Activated CD4-positive, alpha-beta memory T cell treated with anti-CD3 and anti-CD28 coated beads, Interleukin-2, amount 10 ng/mL, durations not matched to agents 7 days and 5 days (primary cell): ENCODE data around the gene FOXJ2. TPM values are rescaled to one million over a fixed set of nuclear protein-coding genes. Genes with fewer than 3 reads are reported as not detected.
"Not testable (repeated sequence)": the region's sequence is repeated elsewhere in the genome, so short reads cannot be mapped to it uniquely, and the experiment has no call there.

Experiments
- CTCF ChIA-PET: fragments of 350-600 bp; sonication (Branson Sonifier 250); formaldehyde crosslinking; loops from one replicate; lab custom pipeline; 2021; ENCODE audit warnings: antibody characterized with exemption, inconsistent platforms; lab: Charles Lee
- POLR2A ChIA-PET: fragments of 350-600 bp; sonication (Branson Sonifier 250); formaldehyde crosslinking; loops from one replicate; lab custom pipeline; 2021; ENCODE audit warnings: antibody characterized with exemption; lab: Charles Lee
- DNase-seq: peaks from one replicate; pipeline ENCODE4 v3.0.0-alpha.2; 2020
- H3K27ac Mint-ChIP-seq: one replicate; pipeline ENCODE4 v1.8.0; 2021; ENCODE audit warnings: mild to moderate bottlenecking, mixed read lengths
- H3K27me3 Mint-ChIP-seq: one replicate; pipeline ENCODE4 v1.8.0; 2021; ENCODE audit warnings: mixed read lengths
- H3K36me3 Mint-ChIP-seq: one replicate; pipeline ENCODE4 v1.8.0; 2021; ENCODE audit warnings: low read depth, mixed read lengths
- H3K4me1 Mint-ChIP-seq: one replicate; pipeline ENCODE4 v1.8.0; 2021; ENCODE audit warnings: mixed read lengths
- H3K4me3 Mint-ChIP-seq: one replicate; pipeline ENCODE4 v1.8.0; 2021; ENCODE audit warnings: mild to moderate bottlenecking, mixed read lengths
- H3K9me3 Mint-ChIP-seq: one replicate; pipeline ENCODE4 v1.8.0; 2021; ENCODE audit warnings: mixed read lengths
- total RNA-seq, 2 experiments: library from RNA; stranded (reverse); gene quantifications; one replicate each; pipeline ENCODE4 v1.2.3, GENCODE V29; 2021

The FOXJ2 gene
- total RNA-seq, 2 experiments from 2014 or later, result 19.6 to 20.4 TPM

DNA sequence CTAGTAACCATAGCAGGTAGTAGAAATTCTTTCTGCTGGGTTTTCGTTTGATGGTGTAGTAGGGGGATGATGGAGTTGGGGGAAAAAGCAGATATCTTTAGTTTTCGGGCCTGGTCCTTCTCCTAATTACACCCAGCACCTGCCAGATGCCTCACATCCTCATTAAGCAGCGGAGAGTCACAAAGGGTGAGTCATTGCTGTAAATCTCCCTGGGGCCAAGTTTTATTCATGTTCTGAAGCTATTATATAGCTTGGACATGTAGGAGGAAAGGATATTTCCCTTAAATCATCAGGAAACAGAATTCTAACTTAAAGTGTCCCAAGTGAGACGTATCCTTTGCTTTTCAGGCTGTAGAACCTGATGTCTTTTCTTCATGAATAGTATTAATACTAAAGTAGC, 44.7 kb downstream of the FOXJ2 start:
- Mint-ChIP-seq H3K9me3 (no peaks in the 10 kb centered on the region), H3K27me3 (no peaks in the 10 kb centered on the region), H3K4me1 (peaks cover 35% of the 10 kb centered on the region), H3K27ac (no peak overlapping the region), H3K4me3 (no peak overlapping the region), H3K36me3 (peaks cover under 1% of the 10 kb centered on the region)
- CTCF ChIA-PET, result interaction anchor here (1.6 to 3.2 kb wide), 9 partner anchors 10 to 144 kb away, joined by 5 to 105 read pairs (median 15); partner anchors contain the start of gene C3AR1
- no peak for DNase-seq
- POLR2A ChIA-PET, result interaction anchor here (1.1 to 2.7 kb wide), 7 partner anchors 11 to 144 kb away, joined by 4 to 11 read pairs (median 5); partner anchors contain the start of genes C3AR1 and SLC2A3

- DNase-seq, result peak; percentile 65
- no peaks in the 10 kb centered on the region for H3K9me3 Mint-ChIP-seq
- peaks cover 41% of the 10 kb centered on the region for H3K4me1 Mint-ChIP-seq
- ChIA-PET CTCF (interaction anchor here (0.6 to 3.2 kb wide), 24 partner anchors 9 to 271 kb away, joined by 3 to 105 read pairs (median 5); partner anchors contain the start of gene C3AR1), POLR2A (interaction anchor here (1.0 to 2.7 kb wide), 8 partner anchors 10 to 145 kb away, joined by 3 to 11 read pairs (median 5); partner anchors contain the start of gene C3AR1)
- no peak overlapping the region for H3K27ac Mint-ChIP-seq
- H3K4me3 Mint-ChIP-seq, result no peak overlapping the region
- peaks cover 7% of the 10 kb centered on the region for H3K36me3 Mint-ChIP-seq
- H3K27me3 Mint-ChIP-seq, result no peaks in the 10 kb centered on the region
These were observed 45.9 kb downstream of the FOXJ2 start for GRCh38 chr12:8078398-8078797.

- H3K9me3 Mint-ChIP-seq, result no peaks in the 10 kb centered on the region
- POLR2A ChIA-PET, result interaction anchor here (1.0 to 2.7 kb wide), 6 partner anchors 11 to 146 kb away, joined by 3 to 11 read pairs (median 6); partner anchors contain the start of gene C3AR1
- H3K4me3 Mint-ChIP-seq, result no peak overlapping the region
- peaks cover 46% of the 10 kb centered on the region for H3K4me1 Mint-ChIP-seq
- CTCF ChIA-PET, result interaction anchor here (0.9 to 3.2 kb wide), 17 partner anchors 8 to 271 kb away, joined by 3 to 105 read pairs (median 9); partner anchors contain the start of gene C3AR1
- no peak overlapping the region for H3K27ac Mint-ChIP-seq
- no peak for DNase-seq
- H3K27me3 Mint-ChIP-seq, result no peaks in the 10 kb centered on the region
- peaks cover 8% of the 10 kb centered on the region for H3K36me3 Mint-ChIP-seq
These were observed 46.4 kb downstream of the FOXJ2 start for GRCh38 chr12:8078916-8079315.

GRCh38 chr12:8080120-8080519, 47.6 kb downstream of the FOXJ2 start:
- CTCF ChIA-PET, result interaction anchor here (1.2 kb wide), 1 partner anchor 33 kb away, joined by 3 read pairs; no protein-coding TSS in a partner anchor
- no peaks in the 10 kb centered on the region for H3K9me3 Mint-ChIP-seq
- H3K27ac Mint-ChIP-seq, result peak overlapping the region; percentile 8
- peaks cover 17% of the 10 kb centered on the region for H3K36me3 Mint-ChIP-seq
- POLR2A ChIA-PET, result interaction anchor here (1.3 to 3.3 kb wide), 3 partner anchors 9 to 146 kb away, joined by 3 to 15 read pairs (median 8); no protein-coding TSS in a partner anchor
- H3K27me3 Mint-ChIP-seq, result no peaks in the 10 kb centered on the region
- DNase-seq, result no peak
- H3K4me1 Mint-ChIP-seq, result peaks cover 55% of the 10 kb centered on the region
- H3K4me3 Mint-ChIP-seq, result no peak overlapping the region

- POLR2A ChIA-PET, result interaction anchor here (1.2 to 3.3 kb wide), 5 partner anchors 11 to 91 kb away, joined by 3 to 20 read pairs (median 8); partner anchors contain the start of gene C3AR1
- peaks cover 65% of the 10 kb centered on the region for H3K4me1 Mint-ChIP-seq
- H3K27ac Mint-ChIP-seq, result peak overlapping the region; percentile 90
- H3K36me3 Mint-ChIP-seq, result peaks cover 21% of the 10 kb centered on the region
- no peaks in the 10 kb centered on the region for H3K9me3 Mint-ChIP-seq
- no peaks in the 10 kb centered on the region for H3K27me3 Mint-ChIP-seq
- peak; percentile 49 for DNase-seq
- peak overlapping the region; percentile 98 for H3K4me3 Mint-ChIP-seq
- CTCF ChIA-PET, result interaction anchor here (1.2 to 1.7 kb wide), 2 partner anchors 34 to 38 kb away, joined by 3 to 6 read pairs; no protein-coding TSS in a partner anchor
These were observed 48.9 kb downstream of the FOXJ2 start for GRCh38 chr12:8081251-8081920.

DNA sequence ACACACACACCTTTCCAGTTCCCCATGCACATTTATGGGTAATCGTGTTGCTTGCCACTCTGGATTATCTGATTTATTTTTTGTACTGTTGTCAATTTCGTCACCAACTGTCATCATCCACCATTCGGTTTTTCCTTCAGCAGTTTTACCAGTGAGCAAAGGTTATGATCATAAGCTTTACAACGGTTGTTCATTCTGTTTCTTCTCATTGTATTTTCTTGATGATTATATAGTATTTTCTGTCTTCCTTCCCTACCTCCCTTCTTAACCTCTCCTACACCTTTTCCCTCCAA, 50.2 kb downstream of the FOXJ2 start:
- Mint-ChIP-seq H3K27ac (peak overlapping the region; percentile 90), H3K4me3 (peak overlapping the region; percentile 98), H3K36me3 (peaks cover 25% of the 10 kb centered on the region), H3K27me3 (no peaks in the 10 kb centered on the region), H3K4me1 (peaks cover 71% of the 10 kb centered on the region), H3K9me3 (no peaks in the 10 kb centered on the region)
- no peak for DNase-seq
- ChIA-PET CTCF (interaction anchor here (0.7 to 1.3 kb wide), 2 partner anchors 149 kb away, joined by 3 read pairs; no protein-coding TSS in a partner anchor), POLR2A (interaction anchor here (0.8 to 3.3 kb wide), 7 partner anchors 16 to 147 kb away, joined by 3 to 20 read pairs (median 4); partner anchors contain the start of genes C3AR1, FOXJ2 and SLC2A3)

DNA sequence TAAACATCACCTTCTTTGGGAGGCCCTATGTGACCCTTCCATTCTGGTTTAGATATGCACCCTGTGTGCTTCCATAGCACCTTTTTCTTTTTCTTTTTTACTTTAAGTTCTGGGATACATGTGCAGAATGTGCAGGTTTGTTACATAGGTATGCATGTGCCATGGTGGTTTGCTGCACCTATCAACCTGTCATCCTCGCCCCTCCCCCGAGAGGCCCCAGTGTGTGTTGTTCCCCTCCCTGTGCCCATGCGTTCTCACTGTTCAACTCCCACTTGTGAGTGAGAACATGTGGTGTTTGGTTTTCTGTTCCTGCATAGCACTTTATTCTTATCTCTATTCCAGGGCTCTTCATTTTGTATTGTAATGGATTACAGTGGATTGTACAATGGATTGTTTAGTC, 51.8 kb downstream of the FOXJ2 start:
- H3K9me3 Mint-ChIP-seq, DNase-seq, POLR2A ChIA-PET, H3K27me3 Mint-ChIP-seq: not testable (repeated sequence)
- peak overlapping the region; percentile 98 for H3K4me3 Mint-ChIP-seq
- H3K4me1 Mint-ChIP-seq, result peaks cover 74% of the 10 kb centered on the region
- CTCF ChIA-PET, result interaction anchor here (1.0 kb wide), 1 partner anchor 93 kb away, joined by 4 read pairs; no protein-coding TSS in a partner anchor
- H3K36me3 Mint-ChIP-seq, result peaks cover 33% of the 10 kb centered on the region
- H3K27ac Mint-ChIP-seq, result peak overlapping the region; percentile 45

- H3K4me1 Mint-ChIP-seq, result peaks cover 56% of the 10 kb centered on the region
- POLR2A ChIA-PET, result interaction anchor here (0.7 to 2.7 kb wide), 10 partner anchors 10 to 156 kb away, joined by 3 to 12 read pairs (median 4); partner anchors contain the start of genes C3AR1 and FOXJ2
- H3K4me3 Mint-ChIP-seq, result peak overlapping the region; percentile 70
- H3K9me3 Mint-ChIP-seq, result no peaks in the 10 kb centered on the region
- CTCF ChIA-PET, result interaction anchor here (0.8 to 3.7 kb wide), 4 partner anchors 10 to 228 kb away, joined by 3 to 16 read pairs (median 6); no protein-coding TSS in a partner anchor
- no peak for DNase-seq
- H3K27me3 Mint-ChIP-seq, result no peaks in the 10 kb centered on the region
- peak overlapping the region; percentile 87 for H3K27ac Mint-ChIP-seq
- H3K36me3 Mint-ChIP-seq, result peaks cover 58% of the 10 kb centered on the region
These were observed 55.1 kb downstream of the FOXJ2 start for GRCh38 chr12:8087666-8088065.

GRCh38 chr12:8088574-8088973, 56.1 kb downstream of the FOXJ2 start:
- no peaks in the 10 kb centered on the region for H3K9me3 Mint-ChIP-seq
- POLR2A ChIA-PET, result interaction anchor here (0.8 to 2.7 kb wide), 11 partner anchors 10 to 155 kb away, joined by 3 to 12 read pairs (median 5); partner anchors contain the start of genes C3AR1, FOXJ2 and SLC2A3
- peak; percentile 55 for DNase-seq
- H3K27ac Mint-ChIP-seq, result peak overlapping the region; percentile 87
- CTCF ChIA-PET, result interaction anchor here (0.8 to 3.7 kb wide), 6 partner anchors 11 to 228 kb away, joined by 3 to 16 read pairs (median 4); no protein-coding TSS in a partner anchor
- H3K4me3 Mint-ChIP-seq, result peak overlapping the region; percentile 70
- no peaks in the 10 kb centered on the region for H3K27me3 Mint-ChIP-seq
- peaks cover 50% of the 10 kb centered on the region for H3K4me1 Mint-ChIP-seq
- H3K36me3 Mint-ChIP-seq, result peaks cover 65% of the 10 kb centered on the region

DNA sequence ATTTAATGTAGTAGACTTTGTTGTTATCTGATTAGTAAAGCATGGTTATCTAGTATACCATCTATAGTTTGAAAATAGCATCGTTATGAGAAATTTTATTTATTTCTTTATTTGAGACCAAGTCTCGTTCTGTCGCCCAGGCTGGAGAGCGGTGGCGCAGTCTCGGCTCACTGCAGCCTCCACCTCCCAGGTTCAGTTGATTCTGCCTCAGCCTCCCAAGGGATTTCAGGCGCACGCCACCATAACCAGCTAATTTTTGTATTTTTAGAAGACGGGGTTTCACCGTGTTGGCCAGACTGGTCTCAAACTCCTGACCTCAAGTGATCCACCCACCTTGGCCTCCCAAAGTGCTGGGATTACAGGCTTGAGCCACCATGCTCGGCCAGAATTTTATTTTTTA, 56.8 kb downstream of the FOXJ2 start:
- not testable (repeated sequence) for H3K4me3 Mint-ChIP-seq, H3K27me3 Mint-ChIP-seq, DNase-seq, H3K9me3 Mint-ChIP-seq
- Mint-ChIP-seq H3K36me3 (peaks cover 65% of the 10 kb centered on the region), H3K27ac (peak overlapping the region; percentile 87), H3K4me1 (peaks cover 43% of the 10 kb centered on the region)
- ChIA-PET POLR2A (interaction anchor here (1.0 to 2.7 kb wide), 4 partner anchors 11 to 155 kb away, joined by 5 to 12 read pairs (median 9); no protein-coding TSS in a partner anchor), CTCF (interaction anchor here (1.2 to 3.7 kb wide), 4 partner anchors 11 to 142 kb away, joined by 3 to 16 read pairs (median 6); no protein-coding TSS in a partner anchor)

GRCh38 chr12:8089716-8090115, 57.2 kb downstream of the FOXJ2 start:
- DNase-seq, result no peak
- ChIA-PET POLR2A (no interaction called here), CTCF (no interaction called here)
- Mint-ChIP-seq H3K36me3 (peaks cover 65% of the 10 kb centered on the region), H3K4me1 (peaks cover 39% of the 10 kb centered on the region), H3K9me3 (no peaks in the 10 kb centered on the region), H3K27ac (no peak overlapping the region), H3K4me3 (no peak overlapping the region), H3K27me3 (no peaks in the 10 kb centered on the region)

GRCh38 chr12:8093291-8093690, 60.8 kb downstream of the FOXJ2 start:
- POLR2A ChIA-PET, result no interaction called here
- Mint-ChIP-seq H3K27me3 (no peaks in the 10 kb centered on the region), H3K4me1 (peaks cover 23% of the 10 kb centered on the region), H3K27ac (no peak overlapping the region), H3K4me3 (no peak overlapping the region), H3K9me3 (no peaks in the 10 kb centered on the region), H3K36me3 (peaks cover 83% of the 10 kb centered on the region)
- no peak for DNase-seq
- CTCF ChIA-PET, result interaction anchor here (1.2 to 1.4 kb wide), 2 partner anchors 15 to 144 kb away, joined by 3 to 4 read pairs; no protein-coding TSS in a partner anchor
